IPS DF 19.7 (cell line): ENCODE data around the gene DOCK4.

Experiments
- DNase-seq: peaks from one replicate; pipeline ENCODE4 v3.0.0-alpha.2; 2013; ENCODE audit warnings: low read depth, low spot score

The DOCK4 gene

GRCh38 chr7:112010109-112010508 lies 196.1 kb downstream of the DOCK4 start:
- no peak for DNase-seq

- DNase-seq, result no peak
These were observed 197.1 kb downstream of the DOCK4 start for GRCh38 chr7:112009081-112009480.

GRCh38 chr7:112007185-112007584 lies 199.0 kb downstream of the DOCK4 start:
- DNase-seq, result no peak

- no peak for DNase-seq
These were observed 200.1 kb downstream of the DOCK4 start for GRCh38 chr7:112006071-112006470.

GRCh38 chr7:112005205-112005775 lies 200.9 kb downstream of the DOCK4 start:
- no peak for DNase-seq

GRCh38 chr7:112001091-112001826 lies 204.9 kb downstream of the DOCK4 start:
- no peak for DNase-seq

- DNase-seq, result no peak
These were observed 207.9 kb downstream of the DOCK4 start for GRCh38 chr7:111998326-111998725.

GRCh38 chr7:111997546-111997945 lies 208.7 kb downstream of the DOCK4 start:
- DNase-seq, result no peak

GRCh38 chr7:111992601-111993000 lies 213.6 kb downstream of the DOCK4 start:
- no peak for DNase-seq

- no peak for DNase-seq
These were observed 215.6 kb downstream of the DOCK4 start for GRCh38 chr7:111990643-111991042.

GRCh38 chr7:111987886-111988285 lies 218.3 kb downstream of the DOCK4 start:
- no peak for DNase-seq

- DNase-seq, result no peak
These were observed 218.9 kb downstream of the DOCK4 start for GRCh38 chr7:111987115-111987826.

- no peak for DNase-seq
These were observed 219.6 kb downstream of the DOCK4 start for GRCh38 chr7:111986601-111987000.

- DNase-seq, result no peak
These were observed 220.4 kb downstream of the DOCK4 start for GRCh38 chr7:111985798-111986197.

GRCh38 chr7:111982804-111983203 lies 223.4 kb downstream of the DOCK4 start:
- no peak for DNase-seq

- no peak for DNase-seq
These were observed 224.1 kb downstream of the DOCK4 start for GRCh38 chr7:111982133-111982532.

- DNase-seq, result no peak
These were observed 225.5 kb downstream of the DOCK4 start for GRCh38 chr7:111980725-111981124.

GRCh38 chr7:111975346-111975745 lies 230.9 kb downstream of the DOCK4 start:
- no peak for DNase-seq

GRCh38 chr7:111960984-111961383 lies 245.2 kb downstream of the DOCK4 start:
- no peak for DNase-seq

- no peak for DNase-seq
These were observed 247.3 kb downstream of the DOCK4 start for GRCh38 chr7:111958896-111959295.

- no peak for DNase-seq
These were observed 247.8 kb downstream of the DOCK4 start for GRCh38 chr7:111958431-111958830.

- no peak for DNase-seq
These were observed 250.6 kb downstream of the DOCK4 start for GRCh38 chr7:111955616-111956015.
